ENCODE measurements around the gene ISLR.

Gene ISLR

GRCh38 chr15:74128785-74129585, 44.5 kb upstream of the ISLR start:
- H3K4me3 ChIP-seq (ENCODE audit: low read depth, low read length), result no peak overlapping the region
- ChIA-PET POLR2A (interaction anchor here (0.7 kb wide), 1 partner anchor 193 kb away, joined by 3 read pairs; no protein-coding TSS in a partner anchor), CTCF (interaction anchor here (0.8 to 6.5 kb wide), 20 partner anchors 9 to 202 kb away, joined by 3 to 219 read pairs (median 4); partner anchors contain the start of gene ISLR)
- TF ChIP-seq CTCF (IDR thresholded peaks at IDR 0.05; ENCODE audit: insufficient read depth, low read length, missing control alignments), result no peak
- DNase-seq (ENCODE audit: low read depth, low spot score), result no peak

- CTCF ChIA-PET, result interaction anchor here (1.0 to 6.5 kb wide), 7 partner anchors 75 to 191 kb away, joined by 3 to 219 read pairs (median 14); no protein-coding TSS in a partner anchor
- no peak for DNase-seq (ENCODE audit: low read depth, low spot score)
- TF ChIP-seq CTCF (IDR thresholded peaks at IDR 0.05; ENCODE audit: insufficient read depth, low read length, missing control alignments), result no peak
- no peak overlapping the region for H3K4me3 ChIP-seq (ENCODE audit: low read depth, low read length)
- POLR2A ChIA-PET, result interaction anchor here (0.7 kb wide), 1 partner anchor 193 kb away, joined by 3 read pairs; no protein-coding TSS in a partner anchor
Measured at GRCh38 chr15:74129586-74130154, 43.8 kb upstream of the ISLR start.

GRCh38 chr15:74130155-74130848, 43.2 kb upstream of the ISLR start, which contains the start of gene ISLR2:
TSS of gene ISLR2 (plus strand) at chr15:74130586. CDS start at chr15:74132755, 2,169 bp downstream.
- no peak within 1 kb of the TSS for H3K4me3 ChIP-seq (ENCODE audit: low read depth, low read length)
- ChIA-PET CTCF (interaction anchor here (2.8 to 6.5 kb wide), 4 partner anchors 158 to 190 kb away, joined by 14 to 219 read pairs (median 101); no protein-coding TSS in a partner anchor), POLR2A (no interaction called here)
- no peak for DNase-seq (ENCODE audit: low read depth, low spot score)
- TF ChIP-seq CTCF (IDR thresholded peaks at IDR 0.05; ENCODE audit: insufficient read depth, low read length, missing control alignments), result no peak

- no peak for TF ChIP-seq CTCF (IDR thresholded peaks at IDR 0.05; ENCODE audit: insufficient read depth, low read length, missing control alignments)
- no peak for DNase-seq (ENCODE audit: low read depth, low spot score)
- ChIA-PET CTCF (interaction anchor here (0.9 to 6.5 kb wide), 7 partner anchors 77 to 191 kb away, joined by 4 to 219 read pairs (median 9); no protein-coding TSS in a partner anchor), POLR2A (no interaction called here)
- no peak overlapping the region for H3K4me3 ChIP-seq (ENCODE audit: low read depth, low read length)
Measured at GRCh38 chr15:74130849-74131627, 42.5 kb upstream of the ISLR start.

- DNase-seq (ENCODE audit: low read depth, low spot score), result no peak
- CTCF ChIA-PET, result interaction anchor here (0.9 to 2.4 kb wide), 8 partner anchors 78 to 191 kb away, joined by 3 to 9 read pairs (median 4); no protein-coding TSS in a partner anchor
- POLR2A ChIA-PET, result no interaction called here
- H3K4me3 ChIP-seq (ENCODE audit: low read depth, low read length), result no peak overlapping the region
- TF ChIP-seq CTCF (IDR thresholded peaks at IDR 0.05; ENCODE audit: insufficient read depth, low read length, missing control alignments), result no peak
Measured at GRCh38 chr15:74131628-74132413, 41.7 kb upstream of the ISLR start.
